Testis (tissue), 3 donors: ENCODE results near the gene BICD1. TPM values are rescaled to one million over a fixed set of nuclear protein-coding genes. Genes with fewer than 3 reads are reported as not detected.

Experiments used
- DNase-seq: peaks from one replicate; pipeline ENCODE4 v3.0.0-alpha.2; 2019
- H3K27ac ChIP-seq, 2 donors: fragments of 200-600 bp; sonication (generic); one replicate each; pipeline ENCODE4 v1.5.1; 2019
- H3K27me3 ChIP-seq: fragments of 200-600 bp; sonication (generic); one replicate; pipeline ENCODE4 v1.5.1; 2019
- H3K36me3 ChIP-seq: fragments of 200-600 bp; sonication (generic); one replicate; pipeline ENCODE4 v1.5.1; 2017; ENCODE audit warnings: low read depth; ENCODE audit errors: missing control alignments
- H3K4me1 ChIP-seq: fragments of 200-600 bp; sonication (generic); one replicate; pipeline ENCODE4 v1.5.1; 2019
- H3K4me3 ChIP-seq, 2 donors: fragments of 200-600 bp; sonication (generic); one replicate each; pipeline ENCODE4 v1.5.1; 2017 to 2019
- H3K9me3 ChIP-seq: fragments of 200-600 bp; sonication (generic); one replicate; pipeline ENCODE4 v1.5.1; 2017
- CTCF ChIP-seq, 3 experiments: fragments of 450-650 bp in 2 of 3; fragments of 200-600 bp in 1 of 3; sonication (generic) in 1 of 3; IDR thresholded peaks; one replicate each; pipeline ENCODE4 v1.5.1; 2016 to 2019; ENCODE audit warnings: antibody characterized with exemption in 3 of 3, mild to moderate bottlenecking in 2 of 3, moderate library complexity in 1 of 3
- POLR2A ChIP-seq: fragments of 450-650 bp; IDR thresholded peaks from one replicate; pipeline ENCODE4 v1.6.1; 2017; ENCODE audit warnings: antibody characterized with exemption, mild to moderate bottlenecking, moderate library complexity
- WGBS, 2 donors: methylation state at CpG; one replicate each; pipeline ENCODE4 v1.1.5; 2018; 5-methylcytosine and 5-hydroxymethylcytosine counted together
- intact Hi-C: fragments of 100-400 bp; cut with DNase I; formaldehyde crosslinking; loops from one replicate; pipeline ENCODE4 v1.15.1; 2023; ENCODE audit warnings: low total_unique reads
- polyA plus RNA-seq: library from polyadenylated mRNA; stranded (reverse); fragments of 350-450 nt; fragmentation: Illumina TruSeq; extraction: RNeasy Lipid Tissue Mini Kit (QIAGEN cat#74804); gene quantifications from one replicate; pipeline ENCODE4 v1.2.3, GENCODE V29; 2014; ENCODE audit warnings: low read depth, low replicate concordance; ENCODE audit not compliant: insufficient read depth
- total RNA-seq, 2 donors: library from RNA; depleted of rRNA; stranded (reverse); fragments of >200 nt; gene quantifications; one replicate each; pipeline ENCODE4 v1.2.3, GENCODE V29; 2016

Gene BICD1
- total and polyA plus RNA-seq, 3 donors from 2014 or later = 8.4 to 28.7 (median 26.0) TPM

GRCh38 chr12:32366714-32367113 lies 260.1 kb downstream of the BICD1 start:
- no peaks in the 10 kb centered on the region for H3K9me3 ChIP-seq
- H3K27ac ChIP-seq = no peak overlapping the region
- no peak overlapping the region for H3K4me3 ChIP-seq
- no peaks in the 10 kb centered on the region for H3K4me1 ChIP-seq
- H3K27me3 ChIP-seq = no peaks in the 10 kb centered on the region
- no peaks in the 10 kb centered on the region for H3K36me3 ChIP-seq
- TF ChIP-seq CTCF (IDR thresholded peaks at IDR 0.05) (no peak), POLR2A (no peak)
- intact Hi-C loops = no loop called here
- WGBS, 2 donors = 86 to 91% methylated on average over 1 of the region's 1 CpG
- DNase-seq = no peak

GRCh38 chr12:32367381-32367780 lies 260.7 kb downstream of the BICD1 start:
- no peak overlapping the region for H3K27ac ChIP-seq
- no peaks in the 10 kb centered on the region for H3K4me1 ChIP-seq
- DNase-seq = no peak
- WGBS, 2 donors = 87 to 93% methylated on average over 4 of the region's 4 CpGs
- H3K36me3 ChIP-seq = no peaks in the 10 kb centered on the region
- H3K9me3 ChIP-seq = no peaks in the 10 kb centered on the region
- H3K4me3 ChIP-seq = no peak overlapping the region
- H3K27me3 ChIP-seq = no peaks in the 10 kb centered on the region
- intact Hi-C loops = no loop called here
- TF ChIP-seq CTCF (IDR thresholded peaks at IDR 0.05) (no peak), POLR2A (no peak)

- WGBS, 2 donors = 47 to 81% methylated on average over 4 of the region's 4 CpGs
- H3K36me3 ChIP-seq = no peaks in the 10 kb centered on the region
- no peak for DNase-seq
These were observed 262.6 kb downstream of the BICD1 start for GRCh38 chr12:32369202-32369601.

GRCh38 chr12:32377344-32378055 lies 270.9 kb downstream of the BICD1 start:
- DNase-seq = no peak
- H3K27ac ChIP-seq = no peak overlapping the region
- WGBS, 2 donors = 72 to 75% methylated on average over 12 of the region's 12 CpGs
- no peak overlapping the region for H3K4me3 ChIP-seq
- no peaks in the 10 kb centered on the region for H3K9me3 ChIP-seq
- no peaks in the 10 kb centered on the region for H3K36me3 ChIP-seq
- no peaks in the 10 kb centered on the region for H3K4me1 ChIP-seq
- intact Hi-C loops = no loop called here
- TF ChIP-seq POLR2A (no peak), CTCF (IDR thresholded peaks at IDR 0.05) (no peak)
- H3K27me3 ChIP-seq = no peaks in the 10 kb centered on the region

More at GRCh38 chr12:32369202-32369601, 262.6 kb downstream of the BICD1 start:
- intact Hi-C loops = no loop called here
- Histone ChIP-seq H3K4me1 (no peaks in the 10 kb centered on the region), H3K27ac (no peak overlapping the region), H3K9me3 (no peaks in the 10 kb centered on the region), H3K27me3 (no peaks in the 10 kb centered on the region), H3K4me3 (no peak overlapping the region)
- TF ChIP-seq CTCF (IDR thresholded peaks at IDR 0.05) = no peak
- TF ChIP-seq POLR2A = no peak

- TF ChIP-seq CTCF (IDR thresholded peaks at IDR 0.05) (no peak), POLR2A (no peak)
- 87% methylated on average over 10 of the region's 10 CpGs for WGBS, 2 donors
- intact Hi-C loops = no loop called here
- no peak for DNase-seq
- H3K27me3 ChIP-seq = no peaks in the 10 kb centered on the region
- no peak overlapping the region for H3K4me3 ChIP-seq
- H3K27ac ChIP-seq = no peak overlapping the region
- H3K36me3 ChIP-seq = no peaks in the 10 kb centered on the region
- no peaks in the 10 kb centered on the region for H3K4me1 ChIP-seq
- no peaks in the 10 kb centered on the region for H3K9me3 ChIP-seq
These were observed 272.6 kb downstream of the BICD1 start for GRCh38 chr12:32379213-32379612.
